Esophagus muscularis mucosa (tissue), 4 donors: Measurements from ENCODE around the gene SHOC2. TPM values are rescaled to one million over a fixed set of nuclear protein-coding genes. Genes with fewer than 3 reads are reported as not detected.

ENCODE experiments used
- DNase-seq: peaks from one replicate; pipeline ENCODE4 v3.0.0-alpha.2; 2017; ENCODE audit errors: extremely low spot score
- H3K27ac ChIP-seq, 4 donors: fragments of 200-600 bp; sonication (generic); replicated peaks in 1 of 4; 1 replicate in 3 of 4; 2 replicates in 1 of 4; pipeline ENCODE4 v1.5.1; 2016 to 2019; ENCODE audit warnings: mild to moderate bottlenecking in 1 of 4
- H3K27me3 ChIP-seq, 4 donors: fragments of 200-600 bp; sonication (generic); one replicate each; pipeline versions ENCODE4 v1.5.1 to v1.6.0; 2016 to 2019
- H3K36me3 ChIP-seq, 4 donors: fragments of 200-600 bp; sonication (generic); one replicate each; pipeline ENCODE4 v1.5.1; 2016 to 2019
- H3K4me1 ChIP-seq, 4 donors: fragments of 200-600 bp; sonication (generic); one replicate each; pipeline ENCODE4 v1.5.1; 2016 to 2019
- H3K4me3 ChIP-seq, 4 donors: fragments of 200-600 bp; sonication (generic); 1 replicate in 2 of 4; 2 replicates in 2 of 4; pipeline ENCODE4 v1.5.1; 2016 to 2019; ENCODE audit warnings: mild to moderate bottlenecking in 4 of 4, moderate library complexity in 1 of 4
- H3K9me3 ChIP-seq, 4 donors: fragments of 200-600 bp; sonication (generic); 1 replicate in 3 of 4; 2 replicates in 1 of 4; pipeline ENCODE4 v1.5.1; 2016 to 2019
- CTCF ChIP-seq, 3 experiments: fragments of 200-600 bp in 2 of 3; fragments of 450-650 bp in 1 of 3; sonication (generic) in 2 of 3; IDR thresholded peaks; one replicate each; pipeline ENCODE4 v1.5.1; 2017 to 2019; ENCODE audit warnings: antibody characterized with exemption in 3 of 3, mild to moderate bottlenecking in 2 of 3, moderate library complexity in 1 of 3
- EP300 ChIP-seq: sonication (generic); formaldehyde crosslinking; IDR thresholded peaks from one replicate; pipeline ENCODE4 v1.6.1; 2017; ENCODE audit warnings: antibody characterized with exemption
- POLR2A ChIP-seq: fragments of 450-650 bp; IDR thresholded peaks from one replicate; pipeline ENCODE4 v1.6.1; 2017; ENCODE audit warnings: antibody characterized with exemption, moderate library complexity, mild to moderate bottlenecking, low read depth
- POLR2AphosphoS5 ChIP-seq, 2 donors: sonication (generic); formaldehyde crosslinking; IDR thresholded peaks; one replicate each; pipeline ENCODE4 v1.6.1; 2017; ENCODE audit warnings: antibody characterized with exemption in 2 of 2
- WGBS: methylation state at CpG from one replicate; pipeline ENCODE4 v1.1.5; 2018; 5-methylcytosine and 5-hydroxymethylcytosine counted together
- intact Hi-C: fragments of 100-400 bp; cut with DNase I; formaldehyde crosslinking; loops from one replicate; pipeline ENCODE4 v1.15.1; 2023
- total RNA-seq, 4 donors: library from RNA; depleted of rRNA; stranded (reverse); fragments of >200 nt; gene quantifications; one replicate each; pipeline versions ENCODE4 v1.1.0 to v1.2.1, GENCODE V29; 2016

The SHOC2 gene
- total RNA-seq, 4 donors from 2014 or later, result 45.7 to 72.7 (median 55.3) TPM

GRCh38 chr10:110932505-110933180, 13.2 kb downstream of the SHOC2 start:
- Histone ChIP-seq H3K4me3 (no peak overlapping the region), H3K27ac (no peak overlapping the region), H3K4me1 (peaks cover 23 to 49% (median 39%) of the 10 kb centered on the region in 4 donors), H3K9me3 (no peaks in the 10 kb centered on the region), H3K36me3 (peaks cover 0 to 5% (median 0%) of the 10 kb centered on the region in 4 donors), H3K27me3 (no peaks in the 10 kb centered on the region)
- no peak for DNase-seq
- TF ChIP-seq POLR2AphosphoS5 (IDR thresholded peaks at IDR 0.05), result no peak
- TF ChIP-seq CTCF (IDR thresholded peaks at IDR 0.05), result no peak
- no peak for TF ChIP-seq POLR2A
- no peak for TF ChIP-seq EP300
- WGBS, result 68% methylated on average over 1 of the region's 1 CpG
- intact Hi-C loops, result no loop called here

DNA sequence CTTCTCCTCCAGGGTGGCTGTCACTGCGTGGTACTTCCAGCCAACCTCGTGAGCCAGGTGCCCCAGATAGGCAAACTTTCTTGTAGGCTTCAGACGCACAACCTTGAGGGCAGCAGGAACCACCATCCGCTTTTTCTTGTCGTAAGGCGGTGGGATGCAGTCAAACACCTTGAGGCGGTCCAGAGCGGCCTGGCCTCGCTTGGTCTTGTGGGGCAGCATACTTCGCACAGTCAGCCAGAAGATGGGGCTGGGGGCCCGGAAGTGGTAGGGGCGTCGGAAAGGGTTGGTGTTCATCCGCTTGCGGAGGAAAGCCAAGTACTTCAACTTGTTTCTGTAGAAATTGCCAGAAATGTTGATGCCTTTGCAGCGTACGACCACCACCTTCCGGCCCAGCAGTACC, 17.4 kb downstream of the SHOC2 start:
- WGBS, result 99% methylated on average over 12 of the region's 18 CpGs
- TF ChIP-seq EP300 (no peak), POLR2AphosphoS5 (IDR thresholded peaks at IDR 0.05) (no peak), CTCF (IDR thresholded peaks at IDR 0.05) (no peak), POLR2A (no peak)
- no peaks in the 10 kb centered on the region for H3K9me3 ChIP-seq

DNA sequence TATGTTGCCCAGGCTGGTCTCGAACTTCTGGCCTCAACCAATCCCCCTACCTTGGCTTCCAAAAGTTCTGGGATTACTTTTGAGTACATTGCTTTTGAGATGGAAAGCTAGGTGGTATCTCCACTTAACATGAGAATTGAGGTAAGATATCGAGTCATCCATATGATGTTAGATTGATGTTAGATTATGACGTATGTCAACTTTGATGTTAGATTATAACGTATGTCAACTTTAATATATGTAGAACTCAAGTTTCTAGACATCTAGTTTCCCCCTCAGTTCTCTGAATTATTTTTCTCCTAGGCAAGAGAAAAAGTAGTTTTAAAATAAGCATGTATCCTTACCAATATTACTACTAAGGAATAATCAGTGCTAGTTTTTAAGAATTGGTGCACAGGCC, 20.0 kb downstream of the SHOC2 start:
- 97% methylated on average over 4 of the region's 4 CpGs for WGBS
- TF ChIP-seq POLR2A, result no peak
- no peak for TF ChIP-seq CTCF (IDR thresholded peaks at IDR 0.05)
- TF ChIP-seq EP300, result no peak
- no peak for TF ChIP-seq POLR2AphosphoS5 (IDR thresholded peaks at IDR 0.05)
- Histone ChIP-seq H3K4me3 (no peak overlapping the region), H3K9me3 (no peaks in the 10 kb centered on the region), H3K27ac (no peak overlapping the region), H3K36me3 (peaks cover 0 to 10% (median 3%) of the 10 kb centered on the region in 4 donors), H3K27me3 (no peaks in the 10 kb centered on the region), H3K4me1 (peaks cover under 1 to 15% (median 9%) of the 10 kb centered on the region in 4 donors)
- intact Hi-C loops, result no loop called here
- no peak for DNase-seq

More for the DNA sequence above, 17.4 kb downstream of the SHOC2 start:
- Histone ChIP-seq H3K27ac (no peak overlapping the region), H3K36me3 (peaks cover 0 to 5% (median 0%) of the 10 kb centered on the region in 4 donors), H3K4me3 (no peak overlapping the region), H3K4me1 (peaks cover 8 to 23% (median 13%) of the 10 kb centered on the region in 4 donors), H3K27me3 (no peaks in the 10 kb centered on the region)
- no peak for DNase-seq
- intact Hi-C loops, result no loop called here

DNA sequence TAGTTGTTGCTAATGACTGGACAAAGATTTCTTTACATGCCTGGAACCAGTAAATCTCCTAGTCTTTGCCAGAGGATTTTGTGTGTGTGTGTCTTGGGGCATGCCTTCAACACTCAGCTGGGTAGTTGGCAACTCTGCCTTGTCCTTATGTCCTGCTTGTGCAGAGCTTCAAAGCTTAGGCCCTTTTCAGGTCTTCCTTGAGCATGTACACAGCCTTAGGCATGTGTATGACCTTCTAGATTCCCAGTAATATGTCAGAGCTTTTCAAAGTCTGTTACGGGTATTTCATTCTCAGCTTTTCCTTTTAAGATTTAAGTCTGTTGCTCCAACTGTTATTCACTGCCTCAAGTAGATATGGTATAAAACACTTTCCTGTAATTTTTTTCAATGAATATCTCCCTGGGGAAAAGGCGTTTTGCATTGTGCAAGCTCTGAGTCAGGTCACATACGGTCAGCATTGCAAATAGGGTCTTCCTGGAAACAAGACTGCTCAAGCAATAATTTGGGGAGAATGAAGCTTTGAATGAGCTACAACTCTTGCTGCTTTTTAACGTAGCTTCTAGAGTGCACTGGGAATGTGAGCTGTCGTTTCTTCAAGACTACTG, 25.5 kb downstream of the SHOC2 start:
- Histone ChIP-seq H3K36me3 (peaks cover 0 to 8% (median 3%) of the 10 kb centered on the region in 4 donors), H3K4me3 (no peak overlapping the region), H3K27ac (no peak overlapping the region), H3K27me3 (no peaks in the 10 kb centered on the region), H3K4me1 (peaks cover 15 to 36% (median 28%) of the 10 kb centered on the region in 4 donors), H3K9me3 (no peaks in the 10 kb centered on the region)
- intact Hi-C loops, result no loop called here
- no peak for DNase-seq
- 72% methylated on average over 5 of the region's 5 CpGs for WGBS
- no peak for TF ChIP-seq EP300
- no peak for TF ChIP-seq POLR2A
- TF ChIP-seq POLR2AphosphoS5 (IDR thresholded peaks at IDR 0.05), result no peak
- no peak for TF ChIP-seq CTCF (IDR thresholded peaks at IDR 0.05)
